Stimulated activated CD4-positive, alpha-beta T cell treated with anti-CD3 and anti-CD28 coated beads, TNF-alpha, amount 100 ng/mL, for 24 hours (primary cell): ENCODE results near the gene RAB17.

Source experiments
- DNase-seq, 3 experiments: peaks; one replicate each; pipeline ENCODE4 v3.0.0-alpha.2; 2020; ENCODE audit warnings: low read depth in 3 of 3

The RAB17 gene

DNA sequence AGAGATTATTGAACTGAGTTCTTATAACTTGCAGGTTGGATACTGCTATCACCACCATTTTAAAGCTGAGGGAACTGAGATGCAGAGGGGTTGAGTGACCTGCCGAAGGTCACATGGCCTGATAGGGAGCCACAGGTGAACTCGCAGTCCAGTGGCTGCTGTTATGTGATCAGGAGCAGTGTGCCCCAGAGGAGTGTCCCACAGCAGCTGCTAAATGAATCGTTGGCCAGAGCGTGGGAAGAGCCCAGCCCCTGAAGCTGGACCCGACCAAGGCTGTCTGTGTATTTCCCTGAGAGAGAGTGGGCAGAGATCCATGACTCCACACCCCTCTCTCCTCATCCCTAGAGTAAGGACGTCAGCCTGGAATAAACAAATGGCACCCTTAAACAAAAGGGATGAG lies 50.9 kb downstream of the RAB17 start:
- no peak for DNase-seq

DNA sequence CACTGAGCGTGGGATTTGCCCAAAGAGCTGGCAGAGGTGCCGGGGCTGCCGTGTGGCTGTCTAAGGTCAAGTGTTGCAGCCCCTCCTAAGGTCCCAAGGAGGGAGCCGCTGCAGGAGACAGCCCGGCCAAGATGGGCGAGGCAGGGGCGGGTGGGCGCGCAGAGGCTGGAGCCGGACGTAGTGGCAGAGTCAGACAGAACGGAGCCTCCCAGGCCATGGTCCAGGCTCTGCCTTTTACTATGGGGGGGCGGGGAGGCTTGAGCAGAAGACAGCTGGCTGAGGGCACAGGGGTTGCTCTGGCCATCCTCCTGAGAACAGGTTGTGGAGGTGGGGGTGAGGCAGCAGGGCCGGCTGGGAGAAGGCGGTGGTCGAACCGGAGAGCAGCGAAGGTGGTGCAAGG lies 51.6 kb downstream of the RAB17 start:
- DNase-seq, result no peak

- DNase-seq, result no peak
Measured at GRCh38 chr2:237538001-237538720, 52.4 kb downstream of the RAB17 start.

DNA sequence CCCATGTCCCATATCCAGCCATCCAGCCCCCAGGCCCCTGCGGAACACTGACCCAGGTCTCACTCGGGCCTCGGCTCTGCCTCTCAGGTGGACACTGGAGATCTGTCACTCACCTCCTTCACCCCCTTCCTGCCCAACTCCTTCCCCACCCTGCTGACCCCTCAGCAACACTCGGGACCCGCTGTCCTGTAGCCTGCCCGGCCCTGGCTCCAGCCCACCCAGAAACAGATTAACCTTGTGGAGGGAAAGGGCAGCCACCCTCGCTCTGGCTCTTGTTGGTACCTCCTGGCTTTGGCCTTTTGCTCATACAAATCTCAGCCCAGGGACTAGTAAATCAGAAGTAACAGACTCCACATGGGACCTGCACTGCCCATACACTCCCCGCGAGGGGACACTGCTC lies 53.9 kb downstream of the RAB17 start:
- DNase-seq, result no peak

GRCh38 chr2:237536083-237536415 lies 54.5 kb downstream of the RAB17 start:
- DNase-seq, result no peak

GRCh38 chr2:237535385-237536082 lies 55.0 kb downstream of the RAB17 start:
- DNase-seq, result no peak

- DNase-seq, result no peak
Measured at GRCh38 chr2:237534380-237534779, 56.2 kb downstream of the RAB17 start.

- no peak for DNase-seq
Measured at GRCh38 chr2:237533668-237534161, 56.8 kb downstream of the RAB17 start.

- no peak for DNase-seq
Measured at GRCh38 chr2:237532160-237532559, 58.4 kb downstream of the RAB17 start.

DNA sequence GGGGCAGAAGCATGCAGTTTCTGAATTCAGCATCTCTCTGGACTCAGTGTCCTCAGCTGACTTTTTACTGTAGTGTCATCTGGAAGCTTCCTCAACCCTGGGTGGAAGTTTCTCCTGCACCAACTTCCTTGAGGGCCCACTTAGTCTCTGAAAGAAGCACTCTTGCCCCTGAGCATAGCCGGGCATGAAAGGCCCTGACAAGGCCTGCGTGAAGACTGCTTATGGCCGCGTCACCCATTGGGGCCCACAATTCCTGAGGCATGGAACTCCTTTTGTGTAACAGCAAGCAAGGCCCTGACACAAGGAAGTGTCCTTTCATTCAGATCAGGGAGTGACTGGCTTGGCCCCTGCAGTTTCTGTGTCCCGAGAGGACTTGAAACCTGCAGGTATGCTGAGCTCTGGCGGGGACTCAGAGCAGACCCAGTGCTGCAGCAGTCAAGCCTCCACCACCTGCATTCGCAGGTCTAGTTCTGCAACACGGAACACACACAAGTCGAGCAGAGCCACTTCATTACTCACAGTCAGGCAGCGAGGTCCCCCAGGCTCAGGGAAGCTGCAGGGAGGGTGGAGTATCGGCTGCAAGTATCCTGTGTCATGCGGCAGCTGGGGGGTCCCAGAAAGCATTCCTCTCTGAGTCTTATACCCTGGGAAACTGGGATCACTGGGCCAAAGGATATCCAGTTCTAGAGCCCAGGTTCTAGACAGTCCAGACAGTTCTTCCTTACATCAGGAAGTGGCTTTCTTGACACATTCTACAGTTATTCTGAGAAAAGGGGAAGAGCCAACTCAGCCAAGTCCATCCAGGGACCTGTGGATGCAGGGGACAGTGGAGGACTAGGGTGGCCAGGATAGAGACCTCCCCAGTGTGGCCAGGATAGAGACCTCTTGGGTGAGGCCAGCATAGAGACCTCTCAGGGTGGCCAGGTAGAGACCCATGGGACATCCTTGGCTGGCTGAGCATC lies 59.8 kb downstream of the RAB17 start:
- DNase-seq, result no peak

- DNase-seq, result no peak
Measured at GRCh38 chr2:237529452-237530402, 60.8 kb downstream of the RAB17 start.

- no peak for DNase-seq
Measured at GRCh38 chr2:237527766-237528165, 62.8 kb downstream of the RAB17 start.

DNA sequence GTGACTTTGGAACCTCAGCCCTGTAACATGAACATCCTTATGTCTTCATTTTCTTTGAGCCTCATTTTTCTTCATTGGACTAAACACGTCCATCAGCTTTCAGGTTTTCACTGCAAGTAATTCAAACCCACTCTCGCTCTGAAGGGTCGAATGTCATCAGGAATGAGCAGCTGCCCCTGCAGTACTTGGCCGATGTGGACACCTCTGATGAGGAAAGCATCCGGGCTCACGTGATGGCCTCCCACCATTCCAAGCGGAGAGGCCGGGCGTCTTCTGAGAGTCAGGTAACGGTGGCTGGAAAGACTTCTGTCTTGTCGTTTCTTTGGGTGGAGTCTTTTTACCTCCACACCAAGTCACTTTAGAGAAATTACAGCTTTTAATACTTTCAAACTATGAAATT lies 63.3 kb downstream of the RAB17 start:
- DNase-seq, result no peak

- DNase-seq, result no peak
Measured at GRCh38 chr2:237525559-237526157, 64.9 kb downstream of the RAB17 start.

DNA sequence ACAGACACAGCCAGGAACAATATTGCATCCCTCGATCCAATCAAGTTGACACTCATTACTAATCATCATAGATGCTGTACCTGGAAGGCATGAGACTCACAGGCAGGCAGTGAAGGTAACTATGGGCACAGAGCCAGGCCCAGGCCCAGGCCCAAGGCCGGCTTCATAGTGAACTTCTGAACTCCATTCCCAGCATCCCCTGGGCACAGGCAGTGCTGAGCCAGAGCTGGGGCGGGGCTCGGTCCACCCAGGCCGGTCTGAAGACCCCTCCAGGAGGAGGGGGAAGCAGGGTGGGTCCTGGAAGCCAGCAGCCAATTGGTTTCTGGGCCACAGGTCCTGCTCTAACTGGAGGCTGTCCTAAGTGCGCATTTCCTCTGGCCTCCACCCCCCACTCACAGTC lies 65.9 kb downstream of the RAB17 start:
- no peak for DNase-seq
